Measurements from ENCODE around the gene TEKT3.

The TEKT3 gene

DNA sequence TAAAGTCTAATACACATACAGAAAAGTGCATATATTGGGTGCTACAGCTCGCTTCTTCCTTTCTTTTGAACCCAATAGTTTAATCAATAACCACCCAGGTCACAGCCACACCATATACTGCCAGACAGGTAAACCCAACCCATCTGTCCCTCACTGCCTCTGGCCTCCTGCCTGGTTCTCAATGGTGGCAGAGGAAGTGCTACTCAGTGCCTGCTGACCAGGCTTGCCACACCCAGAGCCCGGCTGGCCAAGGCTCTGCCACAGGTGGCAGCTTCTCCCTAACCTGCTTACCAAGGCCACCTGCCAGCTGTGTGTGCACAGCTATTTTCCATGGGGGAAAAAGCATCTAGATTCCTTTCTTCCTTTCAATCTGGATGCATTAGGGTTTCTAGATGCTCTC lies 76.9 kb downstream of the TEKT3 start:
- no peak for DNase-seq (ENCODE audit: low read depth)

GRCh38 chr17:15263680-15264079 lies 77.7 kb downstream of the TEKT3 start:
- DNase-seq (ENCODE audit: low read depth): no peak

DNA sequence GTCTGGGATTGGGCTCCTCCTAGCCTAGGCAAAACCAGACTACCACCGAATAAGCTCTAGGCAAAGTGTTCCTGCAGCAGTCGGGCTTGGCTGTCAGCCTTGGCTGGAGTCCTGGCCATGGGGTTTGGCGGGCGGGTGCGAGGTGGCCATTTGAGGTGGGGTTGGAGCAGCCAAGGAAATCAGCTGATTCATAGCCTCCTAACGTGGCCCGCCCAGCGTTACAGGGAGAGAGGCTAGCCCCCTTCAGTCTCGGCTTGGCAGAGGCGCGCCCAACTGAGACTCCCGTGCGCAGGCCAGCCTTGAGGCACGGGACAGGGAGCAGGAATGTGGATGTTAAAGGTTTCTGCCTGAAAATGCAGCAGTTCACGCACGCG lies 78.2 kb downstream of the TEKT3 start:
- peak; percentile 76 for DNase-seq (ENCODE audit: low read depth)

DNA sequence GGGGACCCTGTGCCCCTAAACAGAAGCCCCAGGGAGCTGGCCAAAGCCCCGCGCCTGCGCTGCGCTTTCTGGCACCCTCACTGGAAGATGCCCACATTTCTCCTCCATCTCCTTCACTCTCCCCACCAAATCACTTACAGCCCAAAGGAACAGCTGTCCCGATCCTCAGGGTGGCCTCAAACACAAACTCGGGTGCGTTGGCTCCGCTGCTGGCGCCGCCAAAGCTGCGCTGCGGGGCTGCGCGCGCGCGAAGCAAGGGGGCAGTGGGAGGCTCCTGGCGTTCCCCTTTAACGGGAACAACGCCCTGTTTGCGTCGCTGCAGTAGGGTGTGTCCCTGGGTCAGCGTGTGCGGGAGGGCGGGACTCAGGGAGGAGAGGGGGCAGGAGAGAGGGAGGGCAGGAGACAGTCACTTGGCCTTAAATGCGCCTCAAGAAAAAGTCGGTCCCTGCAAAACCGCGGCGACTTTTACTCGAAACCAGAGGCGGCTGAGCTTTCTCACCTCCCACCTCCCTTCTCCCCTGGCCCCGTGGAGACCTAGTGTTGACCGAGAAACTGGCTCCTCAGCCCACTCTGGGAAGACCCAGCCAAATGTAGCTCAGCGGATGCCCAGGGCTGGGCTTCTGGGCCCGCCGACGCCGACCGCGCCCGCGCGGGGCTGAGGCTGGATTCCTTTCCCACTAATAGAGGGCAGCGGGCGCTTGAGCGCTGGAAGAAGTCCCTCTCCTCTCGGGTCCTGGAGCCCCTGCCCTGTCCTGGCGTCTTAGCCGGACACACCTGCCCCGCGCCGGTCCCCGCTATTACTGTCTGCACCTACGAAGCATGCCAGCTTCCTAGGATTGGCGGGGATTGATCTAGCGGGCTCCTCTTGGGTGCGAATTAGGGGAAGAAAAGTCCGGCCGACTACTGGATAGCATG lies 78.8 kb downstream of the TEKT3 start:
- peak; percentile 86 for DNase-seq (ENCODE audit: low read depth)

GRCh38 chr17:15261802-15262290 lies 79.6 kb downstream of the TEKT3 start:
- DNase-seq (ENCODE audit: low read depth): no peak

GRCh38 chr17:15261258-15261801 lies 80.1 kb downstream of the TEKT3 start:
- DNase-seq (ENCODE audit: low read depth): no peak

GRCh38 chr17:15260376-15261257 lies 80.8 kb downstream of the TEKT3 start:
- peak; percentile 85 for DNase-seq (ENCODE audit: low read depth)

DNA sequence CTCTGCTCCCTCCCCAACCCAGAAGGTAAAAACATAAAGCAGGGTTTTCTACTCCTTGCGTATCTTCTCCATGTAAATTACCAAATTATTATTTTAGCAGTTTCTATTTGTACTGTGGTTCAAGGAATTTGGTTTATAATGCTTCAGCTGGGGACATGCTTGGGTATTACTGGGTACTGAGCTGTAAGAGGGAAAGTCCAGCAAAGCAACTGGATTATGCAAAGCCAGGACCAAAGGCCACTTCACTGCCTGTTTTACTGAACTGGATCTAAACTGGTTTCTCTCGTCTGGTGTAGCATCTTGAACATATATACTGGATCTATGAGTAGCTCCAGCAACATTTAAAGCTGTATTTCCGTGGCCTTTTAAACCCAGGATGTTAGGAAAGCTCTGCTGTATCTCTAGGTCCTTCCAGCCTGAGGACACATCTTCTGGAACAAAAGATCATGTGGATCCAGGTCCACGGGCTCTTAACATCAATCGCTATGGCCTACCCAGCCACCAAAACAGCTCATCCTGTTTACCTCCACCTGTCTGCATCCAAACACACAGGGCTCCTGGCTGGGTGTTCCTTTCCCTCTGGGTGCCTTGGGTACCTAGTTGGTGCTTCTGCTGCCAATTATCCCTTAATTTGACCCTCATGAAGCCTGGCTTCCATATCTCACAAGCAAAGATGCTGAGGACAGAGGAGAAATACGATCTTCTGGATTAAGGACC lies 83.4 kb downstream of the TEKT3 start:
- no peak for DNase-seq (ENCODE audit: low read depth)

DNA sequence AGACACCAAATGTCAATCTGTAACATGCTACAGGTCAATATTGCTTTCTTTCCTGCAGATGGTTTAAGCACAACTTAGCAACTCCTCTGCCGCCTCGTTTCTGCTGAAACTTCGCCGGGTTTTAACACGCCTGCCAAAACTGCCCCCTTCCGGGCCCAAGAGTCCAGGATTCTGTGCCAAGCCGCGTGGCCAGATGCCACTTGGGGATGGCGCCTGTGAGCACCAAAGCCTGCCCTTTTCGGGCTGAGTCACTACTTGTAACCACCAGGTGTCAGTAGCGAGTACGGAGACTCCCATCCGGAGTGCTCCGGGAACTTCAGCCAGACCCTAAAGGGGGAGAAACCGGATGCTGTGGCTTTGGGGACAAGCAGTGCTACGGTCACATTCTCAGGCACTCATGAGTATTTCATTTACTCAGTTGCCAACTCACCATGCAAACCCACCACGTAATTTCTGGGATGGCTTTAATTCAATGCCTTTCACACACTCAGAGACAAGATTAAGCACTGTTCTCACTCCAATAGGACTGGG lies 84.1 kb downstream of the TEKT3 start:
- DNase-seq (ENCODE audit: low read depth): peak; percentile 74

DNA sequence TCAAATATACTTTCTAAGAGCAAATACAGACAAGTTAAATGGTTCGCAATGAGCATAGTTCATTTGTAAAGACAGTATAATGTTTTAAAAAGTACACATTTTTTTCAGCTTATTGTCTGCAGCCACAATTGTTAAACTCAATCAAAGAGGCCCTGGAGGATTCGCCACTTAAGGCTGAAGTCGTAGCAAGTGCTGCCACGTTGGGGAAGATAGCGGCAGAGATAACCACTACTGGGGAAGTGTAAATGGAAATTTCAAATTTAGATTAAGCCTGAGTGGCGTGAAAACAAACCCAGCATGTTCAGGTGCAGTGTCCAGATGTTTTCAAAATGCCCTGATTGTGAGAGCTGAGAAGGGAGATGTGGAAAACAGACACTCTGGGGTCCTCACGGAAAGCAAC lies 84.7 kb downstream of the TEKT3 start:
- DNase-seq (ENCODE audit: low read depth): no peak

GRCh38 chr17:15255713-15256454 lies 85.5 kb downstream of the TEKT3 start:
- DNase-seq (ENCODE audit: low read depth): no peak
